Fibroblast of the aortic adventitia (primary cell): Measurements from ENCODE around the gene HS6ST1. TPM values are rescaled to one million over a fixed set of nuclear protein-coding genes. Genes with fewer than 3 reads are reported as not detected.

Source experiments
- DNase-seq: peaks from one replicate; pipeline ENCODE4 v3.0.0-alpha.2; 2010; ENCODE audit warnings: low read depth
- H3K4me3 ChIP-seq: 2 replicates; pipeline ENCODE4 v1.5.1; 2011; ENCODE audit warnings: low read depth, mild to moderate bottlenecking, control low read depth, low read length, moderate library complexity
- CTCF ChIP-seq: IDR thresholded peaks from 2 replicates; pipeline ENCODE4 v1.5.1; 2011; ENCODE audit warnings: mild to moderate bottlenecking, low read length, control low read depth, inconsistent platforms; ENCODE audit not compliant: insufficient read depth
- total RNA-seq: library from RNA; depleted of rRNA; stranded (reverse); fragments of >200 nt; gene quantifications from 2 replicates; pipeline ENCODE4 v1.2.3, GENCODE V29; 2012; ENCODE audit warnings: low replicate concordance

The HS6ST1 gene
- total RNA-seq, 1 donor = 10.6 TPM

- TF ChIP-seq CTCF = no peak
- no peak for DNase-seq
- no peak overlapping the region for H3K4me3 ChIP-seq
Measured at GRCh38 chr2:128312411-128312810, 6.3 kb downstream of the HS6ST1 start.

- TF ChIP-seq CTCF = no peak
- DNase-seq = no peak
- no peak overlapping the region for H3K4me3 ChIP-seq
Measured at GRCh38 chr2:128311755-128312341, 6.8 kb downstream of the HS6ST1 start.

GRCh38 chr2:128311216-128311754 is 7.4 kb downstream of the HS6ST1 start:
- H3K4me3 ChIP-seq = no peak overlapping the region
- DNase-seq = no peak
- no peak for TF ChIP-seq CTCF

- DNase-seq = no peak
- no peak overlapping the region for H3K4me3 ChIP-seq
- no peak for TF ChIP-seq CTCF
Measured at GRCh38 chr2:128310761-128311160, 7.9 kb downstream of the HS6ST1 start.

- no peak for TF ChIP-seq CTCF
- H3K4me3 ChIP-seq = no peak overlapping the region
- no peak for DNase-seq
Measured at GRCh38 chr2:128310094-128310716, 8.5 kb downstream of the HS6ST1 start.

- no peak for DNase-seq
- TF ChIP-seq CTCF = no peak
- H3K4me3 ChIP-seq = no peak overlapping the region
Measured at GRCh38 chr2:128309280-128310093, 9.2 kb downstream of the HS6ST1 start.
